ENCODE measurements around the gene REN.
A peak's percentile ranks its signal among the peaks of the same experiment; 100 is the strongest.

Gene REN

DNA sequence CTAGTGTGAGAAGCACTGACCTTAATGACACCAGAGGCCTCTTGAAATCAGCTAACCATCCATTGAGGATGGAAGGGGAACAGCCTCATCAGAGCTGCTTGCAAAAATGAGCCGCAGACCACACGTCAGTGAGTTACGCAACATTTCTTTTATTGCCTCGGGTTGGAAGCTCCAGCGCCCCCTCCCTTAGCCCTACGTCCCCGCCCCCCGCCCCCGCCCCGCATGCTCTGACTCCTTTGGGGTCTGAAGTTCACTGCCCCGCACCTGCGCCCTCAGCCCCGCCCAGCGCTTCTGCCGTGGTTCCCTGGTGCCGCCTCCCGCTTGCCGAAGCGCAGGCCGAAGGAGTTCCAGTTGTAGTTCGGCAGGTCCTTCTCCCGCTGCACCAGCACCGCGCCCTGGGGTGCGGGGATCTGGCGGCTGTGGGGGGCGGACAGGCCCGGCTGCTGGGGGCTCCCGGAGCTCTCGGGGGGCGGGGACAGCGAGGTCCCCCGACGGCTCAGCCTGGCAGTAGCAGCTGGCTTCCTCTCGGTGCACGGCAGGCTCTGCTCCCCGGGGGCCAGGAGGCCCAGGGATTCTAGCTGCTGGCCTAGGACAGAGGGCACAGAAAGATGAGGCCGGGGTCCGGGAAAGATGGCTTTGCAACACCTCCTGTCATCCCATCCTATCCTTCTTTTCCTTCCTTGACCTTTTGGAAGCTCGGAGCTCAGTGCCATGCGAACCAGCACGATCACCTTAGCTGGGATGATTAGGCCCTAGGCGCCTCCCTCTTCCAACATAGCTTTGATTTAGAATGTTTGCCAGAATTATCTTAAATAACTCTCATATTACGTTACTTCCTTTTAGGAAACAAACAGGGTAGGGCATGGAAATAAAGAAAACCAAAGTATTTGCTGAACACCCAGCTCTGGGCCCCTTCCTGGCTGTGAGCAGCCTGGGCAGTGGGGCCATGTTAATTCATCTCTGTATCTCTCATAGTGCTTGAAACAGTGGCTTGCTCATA is 24.4 kb upstream of the REN start:
- DNase-seq: no peak

- no peak for DNase-seq
These were observed 23.0 kb upstream of the REN start for GRCh38 chr1:204188959-204189639.

GRCh38 chr1:204186597-204186996 is 20.5 kb upstream of the REN start:
- DNase-seq: no peak

DNA sequence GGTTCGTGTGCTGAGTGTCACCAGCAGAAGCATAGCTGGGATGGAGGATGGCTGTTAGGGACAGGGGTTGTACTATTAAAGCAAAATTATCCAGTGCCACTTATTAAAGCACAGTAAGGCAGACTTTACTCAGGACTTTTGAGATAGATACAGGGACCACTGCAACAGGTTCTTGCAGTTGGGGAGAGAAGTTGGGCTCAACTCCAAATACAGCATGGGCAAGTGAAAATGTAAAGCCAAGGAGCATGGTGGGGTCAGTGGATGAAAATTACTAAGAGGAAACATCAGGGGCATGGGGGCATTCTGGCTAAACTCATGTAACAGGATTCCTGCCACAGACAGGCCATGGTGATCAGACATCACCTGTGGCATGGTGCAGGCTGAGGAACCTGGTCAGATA is 15.0 kb upstream of the REN start:
- DNase-seq: no peak

DNA sequence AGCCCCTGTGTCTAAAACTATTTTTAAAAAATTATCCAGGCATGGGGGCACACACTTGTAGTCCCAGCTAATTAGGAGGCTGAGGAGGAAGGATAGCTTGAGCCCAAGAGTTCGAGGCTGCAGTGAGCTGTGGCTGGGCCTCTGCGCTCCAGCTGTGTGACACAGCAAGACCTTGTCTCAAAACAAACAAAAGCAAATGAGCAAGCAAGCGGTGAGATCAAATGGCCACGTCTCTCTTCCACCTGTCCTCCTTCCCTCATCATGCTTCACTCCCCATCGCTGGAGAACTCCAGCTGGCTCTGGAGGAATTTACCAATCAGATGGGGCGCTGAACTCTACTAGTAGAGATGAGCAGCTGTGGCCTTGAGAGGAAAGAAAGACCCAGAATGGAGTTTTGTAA is 14.0 kb upstream of the REN start:
- no peak for DNase-seq

DNA sequence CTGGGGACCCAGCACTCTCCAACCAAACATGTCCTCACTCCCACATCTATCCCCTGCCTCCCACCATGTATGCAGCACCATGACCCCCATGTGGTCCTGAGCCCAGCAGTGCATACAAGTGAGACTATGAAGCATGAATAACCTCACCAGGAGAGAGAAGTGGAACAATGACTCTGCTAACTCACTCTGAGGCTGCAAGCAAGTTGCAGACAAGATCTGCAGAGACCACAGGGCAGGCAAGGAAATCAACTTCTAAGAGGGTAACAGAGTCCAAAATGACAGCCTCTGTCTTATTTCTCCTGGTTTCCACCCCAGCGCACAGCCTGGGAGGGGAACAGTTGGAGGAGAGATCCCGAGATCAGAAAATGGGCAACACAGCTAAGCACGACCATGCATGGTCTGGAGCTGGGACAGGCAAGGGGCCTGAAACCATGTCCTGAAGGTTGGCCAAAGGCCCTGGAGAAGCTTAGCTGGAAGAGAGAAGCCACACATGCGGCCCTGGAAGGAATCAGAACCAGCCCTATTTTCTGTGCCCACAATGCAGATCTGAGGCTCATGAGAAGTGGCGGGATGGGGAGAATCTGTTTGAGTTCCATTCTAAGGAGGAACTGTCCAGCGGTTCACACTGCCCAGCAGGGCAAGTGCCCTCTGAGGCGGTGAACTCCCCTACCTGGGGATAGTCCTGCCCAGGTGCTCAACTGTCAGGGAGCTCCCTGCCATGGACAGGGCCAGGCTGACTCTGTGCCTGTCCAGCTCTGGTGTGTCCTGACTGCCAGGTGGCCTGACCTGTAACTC is 12.5 kb upstream of the REN start:
- DNase-seq: no peak

DNA sequence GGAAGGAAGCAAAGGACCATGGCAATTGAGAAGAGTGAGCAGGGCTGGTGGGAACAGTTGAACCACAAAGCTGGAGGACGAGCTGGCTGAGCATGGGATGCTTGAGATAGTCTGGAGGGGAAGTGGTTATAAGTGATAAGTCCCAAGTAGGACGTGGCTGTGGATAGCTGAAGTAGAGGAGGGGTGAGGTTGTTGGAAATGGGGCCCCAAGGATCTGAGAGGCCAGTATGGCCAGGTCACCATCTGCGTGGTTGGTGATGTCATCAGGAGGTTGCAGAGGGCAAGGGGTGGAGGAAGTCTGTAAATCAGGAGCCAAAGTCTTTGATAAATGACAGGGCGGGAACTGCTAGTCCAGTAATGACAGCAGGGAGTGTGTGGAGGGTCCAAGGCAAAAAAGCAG is 11.0 kb upstream of the REN start:
- DNase-seq: no peak

- DNase-seq: no peak
These were observed 9.9 kb upstream of the REN start for GRCh38 chr1:204176049-204176448.

GRCh38 chr1:204174958-204175357 is 8.8 kb upstream of the REN start:
- no peak for DNase-seq

DNA sequence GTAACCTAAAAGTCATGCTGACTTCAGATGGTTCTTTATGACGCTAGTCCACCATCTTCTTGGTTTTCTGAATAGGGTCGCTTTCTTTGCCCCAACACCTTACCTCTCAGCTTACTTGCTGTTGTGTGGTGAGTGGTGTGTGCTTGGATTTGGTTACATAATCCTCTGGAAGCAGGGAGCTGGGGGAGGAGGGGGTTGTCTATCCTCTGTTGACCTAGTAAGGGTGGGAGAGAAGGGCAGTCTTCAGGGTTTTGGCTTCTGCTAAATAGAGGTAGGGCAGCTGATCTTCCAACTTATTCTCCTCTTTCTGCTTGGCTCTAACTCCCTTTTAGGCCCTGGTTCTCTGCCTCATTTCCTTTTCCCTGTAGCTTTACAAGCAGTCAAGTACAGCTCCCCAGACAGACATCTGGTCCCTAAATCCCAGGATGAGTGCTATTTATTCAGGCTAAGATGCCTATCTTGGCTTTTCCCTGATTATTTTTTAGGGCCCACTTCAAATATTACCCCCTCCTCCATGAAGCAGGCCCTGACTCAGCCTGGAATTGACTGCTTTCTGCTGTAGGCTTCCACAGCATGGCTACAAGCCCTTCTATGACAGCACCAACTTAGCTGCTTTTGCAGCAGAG is 6.4 kb upstream of the REN start:
- DNase-seq: no peak

- no peak for DNase-seq
These were observed 5.6 kb upstream of the REN start for GRCh38 chr1:204171751-204172178.

DNA sequence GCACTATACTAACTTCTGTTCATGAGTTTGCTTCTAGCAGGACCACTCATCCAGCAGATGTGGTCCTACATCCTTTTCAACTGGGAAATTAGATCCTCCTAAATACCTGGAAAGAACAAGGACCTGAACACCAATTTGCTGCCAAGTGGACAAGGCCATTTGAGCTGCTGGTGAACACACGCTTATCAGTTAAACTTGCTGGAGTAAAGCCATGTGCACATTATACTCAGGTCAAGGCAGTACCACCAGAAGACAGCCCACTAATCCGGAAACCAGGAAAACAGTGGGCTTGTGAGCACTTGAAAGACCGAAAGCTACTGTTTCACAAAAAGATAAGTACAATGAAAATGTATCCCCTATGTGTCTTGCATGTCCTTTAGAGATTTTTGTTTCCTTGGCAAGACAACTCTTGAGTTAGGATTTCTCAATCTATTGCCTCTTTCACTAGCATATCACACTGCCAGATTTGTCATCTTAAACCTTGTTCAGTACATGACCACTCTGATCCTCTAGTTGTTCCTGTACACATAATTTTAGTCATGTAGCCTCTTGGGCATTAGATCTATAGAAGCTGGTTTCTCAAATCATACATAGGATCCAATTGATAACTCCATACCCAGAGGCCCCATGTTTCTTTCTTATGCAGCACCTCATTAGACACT is 4.5 kb upstream of the REN start:
- no peak for DNase-seq

- no peak for DNase-seq
These were observed 3.7 kb upstream of the REN start for GRCh38 chr1:204169858-204170257.

- no peak for DNase-seq
These were observed 1.6 kb upstream of the REN start for GRCh38 chr1:204167730-204168129.

- DNase-seq: peak; percentile 92
These were observed 3.6 kb downstream of the REN start for GRCh38 chr1:204162494-204163074.

DNA sequence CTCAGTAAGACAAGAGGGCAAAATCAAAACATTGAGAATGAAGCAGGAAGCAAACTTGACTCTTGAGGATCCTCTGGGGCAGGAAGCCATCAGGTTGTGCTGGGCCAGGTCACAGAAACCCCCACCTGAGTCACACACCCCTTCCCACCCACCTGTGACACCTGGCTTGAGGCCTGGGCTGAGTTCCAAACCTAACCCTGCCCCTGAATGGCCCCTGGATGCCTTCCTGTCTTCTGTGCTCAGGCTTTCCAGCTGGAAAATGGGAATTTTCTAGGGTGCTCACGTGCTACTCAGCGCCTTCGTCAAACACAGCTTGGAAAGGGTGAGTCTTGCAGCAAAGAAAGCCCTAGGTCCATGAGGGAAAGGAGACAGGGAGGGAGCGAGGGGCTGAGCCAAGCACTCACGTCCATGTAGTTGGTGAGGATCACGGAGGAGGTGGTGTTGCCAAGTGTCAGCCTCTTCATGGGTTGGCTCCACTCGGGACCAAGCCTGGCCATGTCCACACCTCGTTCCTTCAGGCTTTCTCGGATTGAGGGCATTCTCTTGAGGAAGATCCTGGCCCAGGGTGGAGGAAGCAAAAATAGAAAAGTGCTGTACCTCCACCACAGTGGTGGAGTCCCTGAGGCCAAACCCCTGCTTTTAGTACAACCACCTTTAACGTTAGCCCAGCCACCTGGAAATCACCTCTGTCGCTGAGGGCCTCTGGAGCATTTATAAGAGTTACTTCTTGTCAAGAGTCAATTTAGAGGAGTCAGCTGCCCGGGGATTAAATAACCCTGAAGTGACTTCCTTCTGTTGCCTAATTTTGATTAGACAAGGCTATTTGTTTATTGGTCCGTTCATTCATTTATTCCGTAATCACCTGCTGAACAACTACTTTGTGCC is 4.3 kb downstream of the REN start:
- no peak for DNase-seq

- no peak for DNase-seq
These were observed 8.2 kb downstream of the REN start for GRCh38 chr1:204157962-204158361.

- DNase-seq: no peak
These were observed 10.3 kb downstream of the REN start for GRCh38 chr1:204155881-204156280.

- DNase-seq: peak; percentile 65
These were observed 11.4 kb downstream of the REN start for GRCh38 chr1:204154568-204155255.

GRCh38 chr1:204153667-204154066 is 12.5 kb downstream of the REN start:
- DNase-seq: no peak

Data from DMS153 (cell line).